GM21825 (cell line): ENCODE data around the gene PPP1R3F.
"Not testable (repeated sequence)": the region's sequence is repeated elsewhere in the genome, so short reads cannot be mapped to it uniquely, and the experiment has no call there.

Source experiments
- ATAC-seq: cut with Tn5 transposase; IDR thresholded peaks from one replicate; pipeline ENCODE4 v1.9.1; 2021; ENCODE audit warnings: mild to moderate bottlenecking, moderate library complexity; ENCODE audit not compliant: unreplicated experiment

PPP1R3F gene

DNA sequence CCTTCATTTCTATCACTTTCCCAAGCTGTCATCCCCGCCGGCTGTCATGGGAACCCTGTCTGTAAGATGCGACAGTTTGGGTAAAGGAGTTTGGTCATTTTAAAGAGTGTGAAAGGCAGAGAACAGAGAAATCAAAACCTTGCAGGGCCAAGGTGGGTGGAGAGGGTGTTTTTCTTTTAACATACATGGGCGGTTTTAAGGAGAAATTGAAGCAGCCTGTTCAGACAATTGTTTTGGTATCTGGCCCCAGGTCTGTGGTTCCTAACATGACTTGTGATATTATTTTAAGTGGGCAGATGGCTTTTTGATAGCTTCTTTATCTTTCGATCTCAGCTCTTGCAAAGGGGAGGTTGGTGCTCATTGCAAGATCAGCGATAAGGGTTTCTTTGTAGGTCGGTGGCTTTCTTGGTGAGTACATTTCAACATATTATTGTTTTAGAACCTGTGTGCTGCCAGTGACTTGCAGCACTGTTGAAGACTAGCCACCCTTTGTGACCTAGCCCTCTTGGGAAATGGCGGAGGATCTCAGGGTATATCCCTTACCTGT, 3.7 kb downstream of the PPP1R3F start:
- ATAC-seq = no peak

DNA sequence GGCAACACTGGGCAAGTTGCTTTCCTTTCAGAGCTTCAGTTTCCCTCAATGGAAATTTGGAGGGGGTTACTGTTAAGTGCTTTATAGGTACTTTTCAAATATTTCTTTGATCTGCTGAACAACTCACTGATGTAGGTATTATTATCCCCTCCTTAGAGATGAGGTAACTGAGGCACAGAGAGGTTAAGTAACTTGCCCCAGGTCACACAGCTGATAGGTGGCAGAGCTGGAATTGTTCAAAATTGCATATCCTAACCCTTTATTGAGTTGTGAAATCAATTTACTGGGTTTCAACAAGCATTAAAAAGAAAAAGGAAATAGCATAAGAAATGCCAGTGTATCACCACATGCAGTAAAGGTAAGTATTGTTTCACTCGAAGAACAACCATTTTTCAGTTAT, 6.6 kb downstream of the PPP1R3F start:
- no peak for ATAC-seq

DNA sequence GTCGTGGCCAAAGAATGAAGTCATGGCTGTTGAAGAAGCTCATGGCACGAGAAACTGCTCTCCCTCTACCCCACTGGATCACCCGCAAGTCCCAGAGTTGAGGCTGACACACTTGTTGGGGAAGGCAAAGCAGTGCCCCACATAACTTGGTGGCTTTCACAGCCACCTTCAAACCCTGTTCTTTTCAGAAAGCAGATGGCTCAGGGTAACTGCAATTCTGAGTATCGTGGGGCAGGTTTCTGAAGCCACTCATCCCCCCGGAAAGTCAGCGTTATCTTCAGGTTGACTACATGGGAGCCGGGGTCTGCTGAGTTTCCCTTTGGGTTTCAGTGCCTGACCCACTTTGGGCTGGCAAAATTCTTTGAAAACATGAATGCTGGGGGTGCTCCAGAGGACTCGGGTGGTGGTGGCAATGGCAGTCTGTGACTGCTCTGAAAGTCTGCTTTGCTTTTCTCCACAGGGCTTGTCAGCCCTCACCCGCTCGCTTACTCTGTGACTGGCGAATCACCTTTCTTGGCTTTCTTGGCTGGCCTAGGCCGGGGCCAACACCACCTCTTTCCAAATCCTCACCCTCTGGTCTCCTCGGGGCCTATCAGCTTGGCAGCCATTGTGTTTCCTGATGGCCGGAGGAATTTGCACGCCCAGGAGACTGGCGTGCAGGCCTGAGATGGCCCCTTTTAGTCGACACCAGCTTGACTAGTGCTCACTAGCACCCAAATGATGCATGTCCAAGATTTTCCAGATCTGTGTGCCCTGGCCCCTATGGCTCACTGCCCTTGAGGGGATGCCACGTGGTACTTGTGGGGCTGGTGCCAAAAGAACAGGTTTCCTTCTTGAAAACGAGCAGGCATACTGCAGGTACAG, 7.3 kb downstream of the PPP1R3F start:
- ATAC-seq = no peak

DNA sequence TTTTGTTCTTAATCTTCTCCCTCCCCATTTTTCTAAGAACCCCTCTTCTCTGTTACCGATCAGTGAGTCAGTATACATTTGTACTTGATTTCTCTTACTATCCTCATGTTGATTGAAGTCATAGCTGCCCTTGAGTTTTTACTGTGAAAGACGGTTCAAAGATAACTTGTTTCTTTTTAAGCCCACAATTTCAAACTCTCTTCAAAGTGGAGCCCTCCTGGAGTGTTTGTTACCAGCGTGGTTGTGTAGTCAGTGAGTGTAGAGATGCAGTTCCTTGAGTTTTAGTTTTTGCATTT, 7.9 kb downstream of the PPP1R3F start:
- no peak for ATAC-seq

DNA sequence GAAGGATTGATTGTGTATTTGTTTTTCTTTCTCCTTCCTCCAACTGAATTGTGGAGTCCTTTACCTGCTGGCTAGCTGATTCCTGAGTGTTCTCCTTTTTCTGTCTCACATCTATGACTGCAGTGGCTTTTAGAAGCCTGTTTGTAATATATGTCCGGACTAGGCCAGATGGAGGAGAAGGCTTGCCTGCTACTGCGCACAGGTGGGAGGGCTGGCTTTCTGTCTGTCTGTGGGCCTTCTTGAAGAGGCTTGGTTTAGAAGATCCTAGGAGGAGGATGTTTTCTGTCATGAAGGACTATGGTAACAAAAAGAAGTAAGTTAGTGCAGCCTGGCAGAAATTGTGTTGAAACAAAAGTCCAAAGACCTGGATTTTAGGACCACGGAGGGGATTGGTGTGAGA, 8.5 kb downstream of the PPP1R3F start:
- ATAC-seq = no peak

DNA sequence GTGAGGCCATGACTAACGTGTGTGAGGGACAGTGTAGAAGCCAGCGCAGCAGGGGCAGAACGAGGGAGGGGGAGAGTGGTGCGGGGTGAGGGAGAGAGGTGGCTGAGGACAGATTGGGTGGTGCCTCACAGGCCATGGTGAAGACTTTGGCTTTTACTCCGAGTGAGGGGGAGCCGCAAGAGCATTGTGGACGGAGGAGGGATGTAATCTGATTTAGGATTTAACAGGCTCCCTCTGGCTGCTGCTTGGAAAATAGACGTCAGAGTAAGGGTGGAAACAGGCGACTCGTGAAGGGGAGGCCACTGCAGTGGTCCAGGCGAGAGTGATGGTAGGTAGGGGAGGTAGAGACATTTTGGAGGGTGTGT, 13.0 kb downstream of the PPP1R3F start:
- no peak for ATAC-seq

DNA sequence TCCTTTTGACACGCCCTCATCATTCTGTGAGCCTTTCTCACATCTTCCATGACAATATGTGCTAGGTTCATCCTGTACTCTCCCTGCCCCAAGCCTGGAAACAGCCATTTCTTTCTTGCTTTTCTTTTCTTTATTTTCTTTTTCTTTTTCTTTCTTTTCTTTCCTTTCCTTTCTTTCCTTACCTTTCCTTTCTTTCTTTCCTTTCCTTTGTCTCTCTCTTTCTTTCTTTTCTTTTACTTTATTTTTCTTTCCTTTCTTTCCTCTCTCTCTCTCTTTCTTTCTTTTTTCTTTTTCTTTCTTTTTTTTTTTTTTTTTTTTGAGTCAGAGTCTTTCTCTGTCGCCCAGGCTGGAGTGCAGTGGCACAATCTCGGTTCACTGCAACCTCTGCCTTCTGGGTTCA, 14.6 kb downstream of the PPP1R3F start:
- no peak for ATAC-seq

DNA sequence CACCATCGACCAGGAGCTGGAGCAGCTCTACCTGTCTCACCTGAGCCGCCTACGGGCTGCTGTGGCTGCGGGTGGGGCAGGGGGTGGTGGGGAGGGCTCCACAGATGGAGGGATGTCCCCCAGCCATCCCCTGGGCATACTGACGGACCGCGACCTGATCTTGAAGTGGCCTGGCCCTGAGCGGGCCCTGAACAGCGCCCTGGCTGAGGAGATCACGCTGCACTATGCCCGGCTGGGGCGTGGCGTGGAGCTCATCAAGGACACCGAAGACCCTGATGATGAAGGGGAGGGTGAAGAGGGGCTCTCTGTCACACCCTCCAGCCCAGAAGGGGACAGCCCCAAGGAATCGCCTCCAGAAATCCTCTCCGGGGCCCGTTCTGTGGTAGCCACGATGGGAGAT, 16.5 kb downstream of the PPP1R3F start:
- ATAC-seq = no peak

DNA sequence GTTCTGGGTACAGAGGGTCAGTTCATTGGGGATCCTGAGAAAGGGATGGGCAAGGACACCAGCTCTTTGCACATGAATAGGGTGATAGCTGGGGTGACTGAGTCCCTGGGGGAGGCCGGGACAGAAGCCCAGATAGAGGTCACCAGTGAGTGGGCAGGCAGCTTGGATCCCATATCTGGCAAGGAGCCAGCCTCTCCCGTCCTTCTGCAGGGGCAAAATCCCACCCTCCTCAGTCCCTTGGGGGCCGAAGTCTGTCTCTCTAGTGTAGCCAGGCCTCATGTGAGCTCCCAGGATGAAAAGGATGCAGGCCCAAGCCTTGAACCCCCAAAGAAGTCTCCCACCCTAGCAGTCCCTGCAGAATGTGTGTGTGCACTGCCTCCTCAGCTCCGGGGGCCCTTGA, 17.0 kb downstream of the PPP1R3F start:
- no peak for ATAC-seq

DNA sequence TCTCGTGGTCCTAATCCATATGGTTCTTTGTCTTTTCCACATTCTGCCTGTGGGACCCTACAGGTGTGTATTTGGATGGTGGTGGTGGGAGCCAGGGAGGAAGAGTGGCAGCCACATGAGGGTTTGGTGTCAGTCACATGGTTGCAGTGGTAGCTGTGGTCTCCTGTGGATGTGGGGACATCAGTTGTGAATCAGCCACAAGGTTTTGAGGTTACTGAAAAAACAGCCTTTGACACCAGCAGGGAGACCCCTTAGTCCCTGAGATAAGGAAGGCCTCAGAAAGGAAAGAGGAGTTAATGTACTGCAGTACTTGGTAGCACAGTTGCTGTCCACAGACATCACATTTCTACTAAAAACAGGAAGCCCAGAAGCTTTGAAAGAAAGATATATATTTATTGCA, 18.1 kb downstream of the PPP1R3F start:
- ATAC-seq = no peak

DNA sequence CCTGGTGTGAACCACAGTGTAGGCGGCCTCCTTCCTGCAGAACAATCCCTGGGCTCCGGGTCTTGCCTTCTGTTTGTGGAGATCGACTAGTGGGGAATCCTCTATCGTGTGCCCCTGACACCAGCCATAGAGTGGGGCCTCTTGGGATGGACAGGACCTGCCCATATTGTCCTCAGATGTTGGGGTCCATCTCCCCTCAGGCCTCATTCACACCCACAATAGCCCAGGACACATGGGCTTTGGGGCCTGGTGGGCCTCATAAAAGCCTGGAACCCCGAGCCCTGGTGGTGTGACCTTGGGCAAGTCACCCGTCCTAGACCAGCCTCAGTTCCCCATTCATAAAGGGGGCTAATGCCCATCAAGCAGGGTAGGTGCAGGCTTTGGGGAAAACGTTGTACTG, 20.6 kb downstream of the PPP1R3F start:
- ATAC-seq = no peak

DNA sequence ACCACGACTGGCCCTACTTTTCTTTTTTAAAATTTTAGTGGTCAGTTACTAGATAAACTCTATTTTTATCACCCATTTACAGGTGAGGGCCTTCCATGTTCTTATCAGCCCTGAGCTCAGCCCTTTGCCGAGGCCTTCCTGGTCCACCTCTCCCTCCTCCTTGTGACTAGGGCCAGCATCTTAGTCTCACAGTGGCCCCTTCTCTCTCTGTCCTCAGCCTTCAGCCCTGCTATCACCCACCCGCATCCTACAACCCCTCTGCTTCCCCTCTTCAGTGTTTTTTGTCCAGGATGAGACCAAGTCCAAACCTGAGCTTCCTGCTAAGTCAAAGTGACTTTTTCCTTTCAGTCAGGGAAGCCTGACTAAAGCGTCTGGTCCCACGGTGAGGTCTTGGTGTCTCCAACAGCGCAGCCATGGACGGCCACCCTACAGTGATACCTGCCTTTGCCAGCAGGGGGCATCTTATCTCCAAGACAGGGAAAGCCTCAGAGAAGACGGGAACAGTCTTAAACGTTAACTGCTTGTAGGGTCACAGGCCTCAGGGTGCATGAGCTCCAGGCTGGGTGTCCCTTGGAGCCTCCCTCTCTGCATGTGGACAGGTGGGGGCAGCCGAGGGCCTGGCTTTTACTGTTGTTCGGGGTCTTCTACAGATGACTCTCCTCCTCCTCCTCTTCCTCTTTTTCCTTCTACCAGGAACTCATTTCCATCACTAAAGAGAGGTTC, 22.2 kb downstream of the PPP1R3F start:
- ATAC-seq = no peak

DNA sequence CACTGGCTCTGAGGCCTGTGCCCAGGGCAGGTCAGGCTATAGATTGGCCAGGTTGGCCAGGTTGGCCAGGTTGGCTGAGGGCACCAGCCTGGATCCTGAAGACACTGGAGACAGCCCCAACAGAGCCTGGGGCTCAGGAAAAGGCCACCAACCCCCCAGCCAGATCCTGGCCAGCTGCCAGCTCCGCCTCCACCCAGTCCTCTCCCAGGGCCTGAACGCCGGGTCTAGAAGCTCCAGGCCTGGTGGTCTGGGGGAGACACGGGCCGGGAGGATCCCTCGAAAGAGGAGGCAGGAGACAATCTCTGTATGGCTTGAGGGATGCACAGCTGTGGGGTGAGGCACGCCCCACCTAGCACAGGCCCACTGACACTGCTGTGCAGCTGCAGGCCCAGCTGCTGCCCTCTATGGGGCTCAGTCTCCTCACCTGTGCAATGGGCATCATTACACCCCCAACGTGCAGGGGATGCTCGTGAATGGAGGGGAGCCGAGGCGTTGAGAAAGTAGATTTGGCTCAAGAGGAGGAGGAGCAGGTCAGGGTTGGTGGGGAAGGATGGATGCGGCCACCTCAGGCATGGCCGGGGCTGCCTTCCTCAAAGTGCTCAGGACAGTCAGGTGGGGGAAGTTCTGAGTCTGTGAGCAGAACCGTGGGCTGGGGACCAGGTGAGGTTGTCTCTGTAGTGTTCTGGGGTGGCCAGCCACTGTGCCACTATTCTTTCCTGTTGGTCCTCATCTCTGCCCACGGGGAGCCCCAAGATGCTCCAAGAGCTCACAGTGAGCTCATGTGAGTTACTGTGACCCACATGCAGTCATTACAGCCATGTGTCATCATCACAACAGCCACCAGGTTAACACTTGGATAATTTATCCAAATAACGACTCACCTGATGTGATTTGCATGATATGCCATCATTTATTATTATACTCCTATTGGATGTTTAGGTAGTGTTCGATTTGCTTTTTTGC, 23.1 kb downstream of the PPP1R3F start:
- no peak for ATAC-seq

DNA sequence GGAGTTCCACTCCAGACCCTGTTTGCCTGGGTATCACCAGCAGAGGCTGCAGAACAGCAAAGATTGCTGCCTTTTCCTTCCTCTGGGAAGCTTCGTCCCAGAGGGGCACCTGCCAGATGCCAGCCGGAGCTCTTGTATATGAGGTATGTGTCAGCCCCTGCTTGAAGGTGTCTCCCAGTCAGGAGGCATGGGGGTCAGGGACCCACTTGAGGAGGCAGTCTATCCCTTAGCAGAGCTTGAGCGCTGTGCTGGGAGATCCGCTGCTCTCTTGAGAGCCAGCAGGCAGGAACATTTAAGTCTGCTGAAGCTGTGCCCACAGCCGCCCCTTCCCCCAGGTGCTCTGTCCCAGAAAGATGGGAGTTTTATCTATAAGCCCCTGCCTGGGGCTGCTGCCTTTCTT, 29.7 kb downstream of the PPP1R3F start:
- not testable (repeated sequence) for ATAC-seq

DNA sequence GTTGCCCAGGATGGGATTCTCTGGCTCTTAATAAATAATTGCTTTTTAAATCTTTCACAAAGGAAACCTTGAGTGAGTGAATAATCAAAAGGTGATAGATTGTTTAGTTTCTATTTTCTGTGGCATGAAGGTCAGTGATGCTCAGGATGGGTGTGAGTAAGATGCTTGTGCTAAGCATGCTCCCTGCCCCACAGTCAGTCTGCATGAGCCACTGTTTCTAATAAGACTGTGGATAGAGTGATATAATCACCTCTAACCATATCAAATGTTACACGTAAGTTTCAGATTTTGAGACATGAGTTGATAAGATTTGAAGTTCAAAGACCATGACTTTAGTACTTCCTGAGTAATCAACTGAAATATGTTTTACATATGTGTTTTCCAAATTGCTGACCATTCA, 31.1 kb downstream of the PPP1R3F start:
- no peak for ATAC-seq

DNA sequence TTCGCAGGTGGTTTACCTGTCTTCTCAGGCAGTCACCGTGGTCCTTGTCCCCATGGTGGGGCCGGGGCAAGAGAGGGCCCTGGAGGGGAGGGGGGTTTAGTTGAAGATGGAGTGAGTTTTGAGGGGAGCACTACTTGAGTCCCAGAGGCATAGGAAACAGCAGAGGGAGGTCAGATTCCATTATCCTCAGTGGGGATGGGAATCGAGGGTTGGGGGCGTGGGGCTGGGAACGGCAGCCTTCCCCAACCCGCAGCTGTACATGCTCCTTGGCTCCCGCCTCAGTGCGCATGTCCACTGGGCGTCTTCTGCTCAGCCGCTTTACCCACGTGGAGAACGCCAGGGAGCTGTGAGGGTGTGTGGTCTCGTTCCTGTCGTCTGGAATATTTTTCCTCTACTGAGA, 33.8 kb downstream of the PPP1R3F start, which contains the start of gene GAGE10:
Gene GAGE10 (plus strand): TSS at position 301 of the 400 bp plus-strand sequence. CDS start 1,214 bp downstream, outside the sequence.
- ATAC-seq = no peak

DNA sequence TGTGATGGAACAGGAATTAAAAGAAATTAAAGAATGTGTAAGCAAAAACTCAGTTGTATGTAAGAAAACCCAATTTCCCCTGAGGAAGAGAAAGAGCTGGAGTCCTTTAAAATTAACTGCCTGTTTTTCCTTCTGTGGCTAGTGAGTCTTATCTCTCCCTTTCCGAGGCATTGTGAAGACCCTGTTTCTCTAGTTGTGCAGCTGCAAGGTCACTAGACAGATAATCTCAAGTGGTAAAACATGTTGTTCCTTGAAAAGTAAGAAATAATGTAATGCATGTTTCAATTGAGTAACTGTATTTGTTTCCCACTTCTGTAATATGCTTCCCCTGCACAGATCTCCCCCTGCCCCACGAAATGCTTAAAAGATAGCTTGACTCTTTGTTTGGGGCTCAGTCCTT, 38.2 kb downstream of the PPP1R3F start:
- ATAC-seq = not testable (repeated sequence)

DNA sequence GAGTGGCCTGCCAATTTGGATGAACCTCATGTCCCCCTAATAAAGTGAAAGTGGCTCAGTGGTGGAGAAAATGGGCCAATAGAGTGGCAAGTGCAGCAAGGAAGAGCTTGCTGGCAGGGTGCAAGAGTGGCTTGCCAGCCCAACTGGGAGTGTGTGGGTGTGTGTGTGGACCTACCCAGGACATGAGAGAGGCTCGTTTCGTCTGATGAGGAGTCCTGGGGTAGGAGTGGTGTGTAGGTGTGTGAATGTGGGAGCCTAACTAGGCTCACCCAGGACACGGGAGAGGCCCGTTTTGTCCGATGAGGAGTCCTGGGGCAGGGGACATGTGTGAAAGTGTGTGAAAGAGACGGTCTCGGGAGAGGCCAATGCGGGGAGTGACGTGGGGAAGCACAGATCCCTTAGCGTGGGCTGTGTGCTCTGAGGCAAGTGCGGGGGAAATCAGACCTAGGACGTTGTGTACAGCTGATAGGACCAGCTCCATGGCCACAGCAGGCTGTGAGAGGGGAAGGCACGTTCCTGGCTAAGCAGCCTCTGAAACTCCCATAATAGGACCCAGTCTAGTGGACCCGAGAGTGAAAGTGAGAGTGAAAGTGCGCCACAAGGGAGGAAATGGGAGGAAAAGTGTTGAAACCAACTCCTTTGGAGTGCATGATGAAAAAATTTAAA, 39.1 kb downstream of the PPP1R3F start:
- ATAC-seq = no peak

DNA sequence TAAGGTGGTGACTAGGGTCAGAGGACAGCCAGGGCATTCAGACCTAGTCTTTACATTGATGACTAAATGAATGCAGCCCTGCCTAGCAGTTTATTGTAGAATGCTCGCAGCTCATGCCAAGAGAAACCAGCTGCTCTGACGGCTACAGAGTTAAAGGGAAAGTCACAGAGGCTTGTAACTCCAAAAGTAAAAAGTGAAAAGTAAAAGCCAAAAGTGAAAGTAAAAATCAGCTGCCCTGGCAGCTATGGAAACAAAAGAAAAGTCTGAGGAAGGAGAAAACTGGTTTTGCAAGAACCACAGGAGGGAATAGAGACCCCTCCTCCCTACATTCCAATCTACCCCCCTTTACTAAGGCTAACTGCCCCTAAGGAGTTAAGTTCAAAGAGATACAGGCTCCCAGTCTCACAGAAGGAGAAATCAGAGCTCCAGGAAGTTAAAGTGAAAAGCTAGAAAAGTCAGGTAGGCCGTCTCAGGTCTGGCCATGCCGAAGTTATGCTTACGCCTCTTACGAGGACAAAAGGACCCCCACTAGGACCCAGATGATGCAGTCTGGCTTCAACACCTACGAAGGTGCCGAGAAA, 39.9 kb downstream of the PPP1R3F start:
- ATAC-seq = no peak

DNA sequence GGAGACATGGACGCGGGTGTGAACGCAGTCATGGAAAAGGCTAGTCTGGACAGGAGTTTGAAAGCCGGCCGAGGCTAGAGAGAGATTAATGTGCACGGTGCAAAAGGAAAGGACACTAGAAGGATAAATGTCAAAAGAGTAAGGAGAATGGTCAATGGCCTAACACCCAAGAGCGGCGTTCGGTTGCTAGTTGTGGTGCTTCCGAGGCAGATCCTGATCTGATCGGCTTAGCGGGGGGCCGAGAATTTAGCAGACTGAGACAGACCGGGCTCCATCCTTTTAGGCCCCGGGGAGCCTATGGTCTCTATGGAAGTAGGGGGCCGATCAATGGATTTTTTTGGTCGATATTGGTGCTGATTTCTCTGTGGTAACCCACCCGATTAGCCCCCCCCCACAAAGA, 40.8 kb downstream of the PPP1R3F start:
- no peak for ATAC-seq
